Measurements from ENCODE around the gene OR51G2.

DNA sequence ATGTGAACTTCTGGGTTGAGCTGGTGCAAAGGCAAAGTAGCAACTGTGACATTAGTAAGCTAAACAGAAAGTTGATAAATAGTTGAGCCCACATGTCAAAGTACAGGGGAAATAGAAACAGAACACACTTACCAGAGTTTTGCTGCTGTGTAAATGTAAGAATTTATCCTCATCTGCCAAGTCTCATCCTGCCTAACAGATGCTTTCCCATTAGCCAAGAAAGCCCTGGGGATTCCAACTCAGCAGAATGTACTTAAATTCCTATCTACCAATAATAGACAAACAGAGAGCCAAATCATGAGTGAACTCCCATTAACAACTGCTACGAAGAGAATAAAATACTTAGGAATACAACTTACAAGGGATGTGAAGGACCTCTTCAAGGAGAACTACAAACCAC lies 43.7 kb upstream of the OR51G2 start:
- TF ChIP-seq, protein P1, sequence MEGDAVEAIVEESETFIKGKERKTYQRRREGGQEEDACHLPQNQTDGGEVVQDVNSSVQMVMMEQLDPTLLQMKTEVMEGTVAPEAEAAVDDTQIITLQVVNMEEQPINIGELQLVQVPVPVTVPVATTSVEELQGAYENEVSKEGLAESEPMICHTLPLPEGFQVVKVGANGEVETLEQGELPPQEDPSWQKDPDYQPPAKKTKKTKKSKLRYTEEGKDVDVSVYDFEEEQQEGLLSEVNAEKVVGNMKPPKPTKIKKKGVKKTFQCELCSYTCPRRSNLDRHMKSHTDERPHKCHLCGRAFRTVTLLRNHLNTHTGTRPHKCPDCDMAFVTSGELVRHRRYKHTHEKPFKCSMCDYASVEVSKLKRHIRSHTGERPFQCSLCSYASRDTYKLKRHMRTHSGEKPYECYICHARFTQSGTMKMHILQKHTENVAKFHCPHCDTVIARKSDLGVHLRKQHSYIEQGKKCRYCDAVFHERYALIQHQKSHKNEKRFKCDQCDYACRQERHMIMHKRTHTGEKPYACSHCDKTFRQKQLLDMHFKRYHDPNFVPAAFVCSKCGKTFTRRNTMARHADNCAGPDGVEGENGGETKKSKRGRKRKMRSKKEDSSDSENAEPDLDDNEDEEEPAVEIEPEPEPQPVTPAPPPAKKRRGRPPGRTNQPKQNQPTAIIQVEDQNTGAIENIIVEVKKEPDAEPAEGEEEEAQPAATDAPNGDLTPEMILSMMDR (IDR thresholded peaks at IDR 0.05) = no peak
- TF ChIP-seq POLR2A (IDR thresholded peaks at IDR 0.05) = no peak
